Activated CD8-positive, alpha-beta T cell treated with anti-CD3 and anti-CD28 coated beads for 36 hours (primary cell): ENCODE measurements around the gene AGFG1. TPM values are rescaled to one million over a fixed set of nuclear protein-coding genes. Genes with fewer than 3 reads are reported as not detected.

Experiments
- ATAC-seq: fragments of 200-7000 bp; cut with Tn5 transposase; one replicate; pipeline ENCODE4 v1.10.0; 2021; ENCODE audit warnings: mild to moderate bottlenecking, moderate library complexity
- CTCF ChIA-PET: fragments of 350-600 bp; sonication (Branson Sonifier 250); formaldehyde crosslinking; loops from one replicate; lab custom pipeline; 2021; ENCODE audit warnings: antibody characterized with exemption; lab: Charles Lee
- POLR2A ChIA-PET: fragments of 350-600 bp; sonication (Branson Sonifier 250); formaldehyde crosslinking; loops from one replicate; lab custom pipeline; 2021; ENCODE audit warnings: antibody characterized with exemption; lab: Charles Lee
- DNase-seq: peaks from one replicate; pipeline ENCODE4 v3.0.0-alpha.2; 2020
- H3K27ac Mint-ChIP-seq: one replicate; pipeline ENCODE4 v1.8.0; 2021; ENCODE audit warnings: mild to moderate bottlenecking, mixed read lengths
- H3K27me3 Mint-ChIP-seq: one replicate; pipeline ENCODE4 v1.8.0; 2021; ENCODE audit warnings: mixed read lengths
- H3K36me3 Mint-ChIP-seq: one replicate; pipeline ENCODE4 v1.8.0; 2021; ENCODE audit warnings: low read depth, mixed read lengths
- H3K4me1 Mint-ChIP-seq: one replicate; pipeline ENCODE4 v1.8.0; 2021; ENCODE audit warnings: low read depth, mixed read lengths
- H3K4me3 Mint-ChIP-seq: one replicate; pipeline ENCODE4 v1.8.0; 2021; ENCODE audit warnings: mild to moderate bottlenecking, moderate library complexity, mixed read lengths
- H3K9me3 Mint-ChIP-seq: one replicate; pipeline ENCODE4 v1.8.0; 2021; ENCODE audit warnings: mixed read lengths
- intact Hi-C: fragments of 100-400 bp; cut with micrococcal nuclease; formaldehyde crosslinking; loops from one replicate; pipeline ENCODE4 v1.10.0; 2022
- microRNA-seq: library from miRNA; unstranded; fragments of <30 nt; microRNA quantifications from one replicate; pipeline ENCODE4 v1.2.0, GENCODE V29; 2022; ENCODE audit warnings: borderline microRNAs expressed, borderline replicate concordance
- total RNA-seq, 2 experiments: library from RNA; stranded (reverse); gene quantifications; one replicate each; pipeline ENCODE4 v1.2.3, GENCODE V29; 2021
- TF ChIP-seq, protein P1 (sequence below): fragments of 200-600 bp; IDR thresholded peaks from one replicate; pipeline ENCODE4 v1.8.0; 2022; ENCODE audit warnings: antibody characterized with exemption, mild to moderate bottlenecking

AGFG1 gene
- total RNA-seq, 2 experiments from 2014 or later = 117 to 119 TPM

DNA sequence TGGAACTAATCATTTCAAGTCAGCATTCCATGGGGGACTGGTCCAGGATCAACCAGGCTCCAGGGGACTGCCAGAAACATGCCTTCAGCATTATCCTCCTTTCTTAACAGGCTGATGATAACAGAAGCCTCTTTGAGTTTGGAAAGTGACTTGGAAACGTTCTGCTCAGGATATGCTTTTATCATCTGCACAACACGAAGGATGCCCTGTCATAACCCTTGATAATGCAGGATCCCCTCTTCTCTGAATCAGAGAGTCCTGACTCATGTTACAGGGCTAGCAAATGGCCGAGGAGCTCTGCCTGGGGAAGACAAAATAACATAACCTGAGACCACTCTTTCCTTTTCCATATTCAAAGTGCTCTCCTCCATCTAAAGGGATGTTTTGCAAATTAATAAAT, 136.0 kb downstream of the AGFG1 start:
- peaks cover 30% of the 10 kb centered on the region for H3K27me3 Mint-ChIP-seq
- intact Hi-C loops = no loop called here
- DNase-seq (no peak), ATAC-seq (no peak)
- ChIA-PET POLR2A (no interaction called here), CTCF (no interaction called here)
- H3K4me1 Mint-ChIP-seq = peaks cover 13% of the 10 kb centered on the region
- no peaks in the 10 kb centered on the region for H3K9me3 Mint-ChIP-seq
- H3K27ac Mint-ChIP-seq = no peak overlapping the region
- TF ChIP-seq, protein P1, sequence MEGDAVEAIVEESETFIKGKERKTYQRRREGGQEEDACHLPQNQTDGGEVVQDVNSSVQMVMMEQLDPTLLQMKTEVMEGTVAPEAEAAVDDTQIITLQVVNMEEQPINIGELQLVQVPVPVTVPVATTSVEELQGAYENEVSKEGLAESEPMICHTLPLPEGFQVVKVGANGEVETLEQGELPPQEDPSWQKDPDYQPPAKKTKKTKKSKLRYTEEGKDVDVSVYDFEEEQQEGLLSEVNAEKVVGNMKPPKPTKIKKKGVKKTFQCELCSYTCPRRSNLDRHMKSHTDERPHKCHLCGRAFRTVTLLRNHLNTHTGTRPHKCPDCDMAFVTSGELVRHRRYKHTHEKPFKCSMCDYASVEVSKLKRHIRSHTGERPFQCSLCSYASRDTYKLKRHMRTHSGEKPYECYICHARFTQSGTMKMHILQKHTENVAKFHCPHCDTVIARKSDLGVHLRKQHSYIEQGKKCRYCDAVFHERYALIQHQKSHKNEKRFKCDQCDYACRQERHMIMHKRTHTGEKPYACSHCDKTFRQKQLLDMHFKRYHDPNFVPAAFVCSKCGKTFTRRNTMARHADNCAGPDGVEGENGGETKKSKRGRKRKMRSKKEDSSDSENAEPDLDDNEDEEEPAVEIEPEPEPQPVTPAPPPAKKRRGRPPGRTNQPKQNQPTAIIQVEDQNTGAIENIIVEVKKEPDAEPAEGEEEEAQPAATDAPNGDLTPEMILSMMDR = no peak
- no peaks in the 10 kb centered on the region for H3K36me3 Mint-ChIP-seq
- H3K4me3 Mint-ChIP-seq = no peak overlapping the region

DNA sequence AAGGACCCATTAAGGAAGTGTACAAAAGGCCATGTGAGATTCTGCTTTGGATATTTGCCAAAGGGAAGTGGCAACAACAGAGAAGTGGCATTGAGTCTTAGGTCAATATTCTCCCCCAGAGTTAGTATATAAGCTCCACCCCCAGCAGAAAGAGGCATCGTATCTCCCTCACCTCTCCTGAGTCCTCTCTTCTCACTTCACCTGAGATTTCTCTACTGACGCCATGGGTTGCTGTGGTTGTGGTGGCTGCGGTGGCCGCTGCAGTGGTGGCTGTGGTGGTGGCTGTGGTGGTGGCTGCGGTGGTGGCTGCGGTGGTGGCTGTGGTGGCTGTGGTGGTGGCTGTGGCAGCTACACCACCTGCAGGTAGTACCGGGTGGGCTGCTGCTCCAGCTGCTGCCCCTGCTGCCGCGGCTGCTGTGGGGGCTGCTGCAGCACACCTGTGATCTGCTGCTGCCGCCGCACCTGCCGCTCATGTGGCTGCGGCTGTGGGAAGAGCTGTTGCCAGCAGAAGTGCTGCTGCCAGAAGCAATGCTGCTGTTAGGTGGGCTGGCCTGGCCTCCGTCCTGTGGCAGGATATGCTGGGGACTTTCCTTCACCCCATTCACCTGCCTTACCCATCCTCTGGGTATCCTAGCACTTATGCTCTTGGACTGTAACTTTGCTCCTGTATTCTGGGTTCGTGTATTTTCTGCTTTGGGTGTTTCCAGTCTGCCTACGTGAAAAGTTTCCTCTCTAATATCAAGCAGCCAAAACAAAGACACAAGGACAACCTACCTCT, 136.8 kb downstream of the AGFG1 start:
- TF ChIP-seq, protein P1 = no peak
- ATAC-seq = peak; percentile 53
- Mint-ChIP-seq H3K4me3 (peak overlapping the region; percentile 36), H3K36me3 (no peaks in the 10 kb centered on the region), H3K27me3 (peaks cover 30% of the 10 kb centered on the region), H3K9me3 (no peaks in the 10 kb centered on the region), H3K27ac (no peak overlapping the region), H3K4me1 (peaks cover 13% of the 10 kb centered on the region)
- ChIA-PET POLR2A (no interaction called here), CTCF (no interaction called here)
- intact Hi-C loops = no loop called here
- peak; percentile 12 for DNase-seq

DNA sequence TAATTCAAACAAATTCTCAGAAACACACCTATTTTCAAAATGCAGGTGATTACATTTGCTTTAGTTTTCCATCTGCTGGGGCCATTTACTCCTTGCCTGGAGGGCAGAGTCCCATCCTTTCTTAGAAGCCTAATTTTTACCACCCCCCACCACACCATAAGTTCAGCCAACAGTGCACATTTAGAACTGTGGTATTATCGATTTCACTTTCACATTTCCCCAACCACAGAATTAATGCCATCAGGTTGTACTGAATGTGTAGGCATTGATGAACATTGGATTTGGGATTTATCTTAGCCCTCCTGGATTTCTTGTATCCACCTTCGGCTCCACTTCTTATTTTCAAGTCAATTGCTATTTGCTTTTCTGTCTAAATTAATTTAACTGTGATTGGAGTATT, 138.2 kb downstream of the AGFG1 start:
- Mint-ChIP-seq H3K9me3 (no peaks in the 10 kb centered on the region), H3K27me3 (peaks cover 32% of the 10 kb centered on the region), H3K27ac (no peak overlapping the region), H3K36me3 (no peaks in the 10 kb centered on the region), H3K4me1 (peaks cover 13% of the 10 kb centered on the region), H3K4me3 (no peak overlapping the region)
- TF ChIP-seq, protein P1 = no peak
- POLR2A ChIA-PET = no interaction called here
- CTCF ChIA-PET = no interaction called here
- DNase-seq = no peak
- intact Hi-C loops = no loop called here
- no peak for ATAC-seq

Small RNA genes lying within 50 kb of the gene (microRNA-seq; reads per million reads assigned to microRNA genes)
- gene MIR5703 = 1.2 reads per million

Other genes with a start within 250 kb of the AGFG1 start
- gene MFF, start 146.9 kb upstream of the AGFG1 start, total RNA-seq = 10 to 100 TPM; 66.5 to 73.9 TPM
- gene TM4SF20, start 92.8 kb upstream of the AGFG1 start, total RNA-seq = not detected
- gene SCYGR1, start 84.2 kb upstream of the AGFG1 start, total RNA-seq = not detected
- not detected for gene SCYGR2, start 126.7 kb downstream of the AGFG1 start, total RNA-seq
- not detected for gene SCYGR3, start 142.7 kb downstream of the AGFG1 start, total RNA-seq
- gene SCYGR4, start 145.3 kb downstream of the AGFG1 start, total RNA-seq = not detected
- not detected for gene SCYGR5, start 194.6 kb downstream of the AGFG1 start, total RNA-seq
- not detected for gene SLC19A3, start 245.9 kb downstream of the AGFG1 start, total RNA-seq